H9 (cell line): ENCODE results near the gene GAREM1. TPM values are rescaled to one million over a fixed set of nuclear protein-coding genes. Genes with fewer than 3 reads are reported as not detected.

ENCODE experiments used
- DNase-seq: peaks from one replicate; pipeline ENCODE4 v3.0.0-alpha.2; 2017
- H2AFZ ChIP-seq: one replicate; pipeline ENCODE4 v1.6.1; 2013; ENCODE audit warnings: mild to moderate bottlenecking, low read length, control low read depth, moderate library complexity
- H2AK5ac ChIP-seq: 2 replicates; pipeline ENCODE4 v1.6.1; 2013; ENCODE audit warnings: low read length, control low read depth, mixed read lengths; ENCODE audit not compliant: insufficient read length
- H2BK120ac ChIP-seq: one replicate; pipeline ENCODE4 v1.6.1; 2013; ENCODE audit warnings: low read depth, mild to moderate bottlenecking, low read length, control low read depth, inconsistent platforms; ENCODE audit not compliant: poor library complexity, severe bottlenecking
- H2BK12ac ChIP-seq: 2 replicates; pipeline ENCODE4 v1.6.1; 2013; ENCODE audit warnings: low read length, control low read depth, mixed read lengths, low read depth; ENCODE audit not compliant: insufficient read length
- H2BK15ac ChIP-seq: 2 replicates; pipeline ENCODE4 v1.6.1; 2013; ENCODE audit warnings: low read depth, low read length, control low read depth
- H2BK20ac ChIP-seq: one replicate; pipeline ENCODE4 v1.6.1; 2013; ENCODE audit warnings: low read depth, mild to moderate bottlenecking, low read length, control low read depth, inconsistent platforms; ENCODE audit not compliant: poor library complexity, severe bottlenecking
- H2BK5ac ChIP-seq: 2 replicates; pipeline ENCODE4 v1.6.1; 2013; ENCODE audit warnings: low read length, control low read depth, mixed read lengths; ENCODE audit not compliant: insufficient read length
- H3K14ac ChIP-seq: 2 replicates; pipeline ENCODE4 v1.6.1; 2013; ENCODE audit warnings: low read length, control low read depth; ENCODE audit not compliant: insufficient read depth
- H3K18ac ChIP-seq: 2 replicates; pipeline ENCODE4 v1.6.1; 2013; ENCODE audit warnings: low read depth, mild to moderate bottlenecking, mixed read lengths, low read length, control low read depth; ENCODE audit not compliant: insufficient read length
- H3K23ac ChIP-seq: 2 replicates; pipeline ENCODE4 v1.6.1; 2013; ENCODE audit warnings: low read length, control low read depth, mixed read lengths, low read depth; ENCODE audit not compliant: insufficient read length
- H3K23me2 ChIP-seq: 2 replicates; pipeline ENCODE4 v1.6.1; 2013; ENCODE audit warnings: low read depth, mild to moderate bottlenecking, mixed read lengths, low read length, control low read depth; ENCODE audit not compliant: insufficient read length, poor library complexity, severe bottlenecking
- H3K27ac ChIP-seq: 2 replicates; pipeline ENCODE4 v1.5.1; 2013; ENCODE audit warnings: low read length, control low read depth, mixed read lengths, low read depth; ENCODE audit not compliant: insufficient read length
- H3K27me3 ChIP-seq: 2 replicates; pipeline ENCODE4 v1.6.1; 2013; ENCODE audit warnings: low read length, control low read depth, inconsistent platforms; ENCODE audit not compliant: insufficient read depth
- H3K4ac ChIP-seq: 2 replicates; pipeline ENCODE4 v1.6.1; 2013; ENCODE audit warnings: low read depth, mild to moderate bottlenecking, control low read depth, inconsistent platforms, low read length, moderate library complexity
- H3K4me1 ChIP-seq: 2 replicates; pipeline ENCODE4 v1.6.1; 2013; ENCODE audit warnings: low read length, control low read depth, inconsistent platforms; ENCODE audit not compliant: insufficient read depth
- H3K4me2 ChIP-seq: 2 replicates; pipeline ENCODE4 v1.6.1; 2013; ENCODE audit warnings: low read length, control low read depth, mixed read lengths; ENCODE audit not compliant: insufficient read length, insufficient read depth
- H3K56ac ChIP-seq: 2 replicates; pipeline ENCODE4 v1.6.1; 2013; ENCODE audit warnings: low read depth, mild to moderate bottlenecking, mixed read lengths, low read length, control low read depth; ENCODE audit not compliant: insufficient read length
- H3K79me1 ChIP-seq: 2 replicates; pipeline ENCODE4 v1.6.1; 2013; ENCODE audit warnings: low read depth, mild to moderate bottlenecking, moderate library complexity, low read length, control low read depth, inconsistent platforms; ENCODE audit not compliant: insufficient read depth, poor library complexity, severe bottlenecking
- H3K79me2 ChIP-seq: 2 replicates; pipeline ENCODE4 v1.6.1; 2013; ENCODE audit warnings: low read length, control low read depth, inconsistent platforms; ENCODE audit not compliant: insufficient read depth
- H3K9ac ChIP-seq: 2 replicates; pipeline ENCODE4 v1.6.1; 2013; ENCODE audit warnings: low read length, control low read depth, mixed read lengths; ENCODE audit not compliant: insufficient read length; ENCODE audit errors: extremely low read depth
- H3K9me3 ChIP-seq: one replicate; pipeline ENCODE4 v1.6.1; 2013; ENCODE audit warnings: low read depth, low read length, inconsistent platforms; ENCODE audit not compliant: control insufficient read depth
- H3T11ph ChIP-seq: one replicate; pipeline ENCODE4 v1.6.1; 2013; ENCODE audit warnings: mild to moderate bottlenecking, low read length, control low read depth, inconsistent platforms
- H4K20me1 ChIP-seq: one replicate; pipeline ENCODE4 v1.6.1; 2013; ENCODE audit not compliant: control insufficient read depth, insufficient read length, insufficient read depth
- H4K5ac ChIP-seq: 2 replicates; pipeline ENCODE4 v1.6.1; 2013; ENCODE audit warnings: low read depth, mild to moderate bottlenecking, mixed read lengths, low read length, control low read depth; ENCODE audit not compliant: insufficient read length
- H4K8ac ChIP-seq: replicated peaks from 2 replicates; pipeline ENCODE4 v1.6.1; 2013; ENCODE audit warnings: low read length, control low read depth, mixed read lengths, low read depth; ENCODE audit not compliant: insufficient read length
- H4K91ac ChIP-seq: 2 replicates; pipeline ENCODE4 v1.6.1; 2013; ENCODE audit warnings: low read depth, mild to moderate bottlenecking, moderate library complexity, mixed read lengths, low read length, control low read depth; ENCODE audit not compliant: insufficient read length
- H3K27ac Mint-ChIP-seq, 3 experiments: 2 replicates in 2 of 3; 3 replicates in 1 of 3; pipeline ENCODE4 v1.8.0; 2020 to 2021; ENCODE audit warnings: mixed read lengths in 3 of 3, mild to moderate bottlenecking in 1 of 3, moderate library complexity in 1 of 3
- H3K27me3 Mint-ChIP-seq: 2 replicates; pipeline ENCODE4 v1.8.0; 2021; ENCODE audit warnings: low read depth, mild to moderate bottlenecking, moderate library complexity, mixed read lengths
- H3K36me3 Mint-ChIP-seq, 3 experiments: 2 replicates in 2 of 3; 3 replicates in 1 of 3; pipeline ENCODE4 v1.8.0; 2020 to 2021; ENCODE audit warnings: low read depth in 3 of 3, mixed read lengths in 3 of 3; ENCODE audit not compliant: insufficient read depth in 1 of 3
- H3K4me1 Mint-ChIP-seq, 2 experiments: 2 replicates each; pipeline ENCODE4 v1.8.0; 2020; ENCODE audit warnings: mixed read lengths in 2 of 2
- H3K4me3 Mint-ChIP-seq, 2 experiments: 2 replicates in 1 of 2; 3 replicates in 1 of 2; pipeline ENCODE4 v1.8.0; 2020 to 2021; ENCODE audit warnings: mild to moderate bottlenecking in 2 of 2, mixed read lengths in 2 of 2, moderate library complexity in 1 of 2
- H3K9me3 Mint-ChIP-seq, 2 experiments: 2 replicates in 1 of 2; 3 replicates in 1 of 2; pipeline ENCODE4 v1.8.0; 2020; ENCODE audit warnings: mild to moderate bottlenecking in 2 of 2, mixed read lengths in 2 of 2, moderate library complexity in 1 of 2
- WGBS: extraction: QIAGEN DNeasy Blood & Tissue Kit; methylation state at CpG from one replicate; pipeline ENCODE4 v1.1.7; 2013; ENCODE audit warnings: missing lambda C conversion rate, low lambda C conversion rate, mixed read lengths; ENCODE audit not compliant: insufficient read length; ENCODE audit errors: extremely low coverage; 5-methylcytosine and 5-hydroxymethylcytosine counted together
- total RNA-seq: library from RNA; stranded (reverse); gene quantifications from 2 replicates; pipeline ENCODE4 v1.2.1, GENCODE V29; 2021
- TF ChIP-seq, protein P1 (sequence below): fragments of 200-600 bp; sonication (generic); conservative IDR thresholded peaks from 3 replicates; pipeline ENCODE4 v1.8.0; 2021; ENCODE audit warnings: antibody characterized with exemption, mild to moderate bottlenecking

Gene GAREM1
- total RNA-seq, 1 experiment from 2014 or later, result 4.4 TPM

DNA sequence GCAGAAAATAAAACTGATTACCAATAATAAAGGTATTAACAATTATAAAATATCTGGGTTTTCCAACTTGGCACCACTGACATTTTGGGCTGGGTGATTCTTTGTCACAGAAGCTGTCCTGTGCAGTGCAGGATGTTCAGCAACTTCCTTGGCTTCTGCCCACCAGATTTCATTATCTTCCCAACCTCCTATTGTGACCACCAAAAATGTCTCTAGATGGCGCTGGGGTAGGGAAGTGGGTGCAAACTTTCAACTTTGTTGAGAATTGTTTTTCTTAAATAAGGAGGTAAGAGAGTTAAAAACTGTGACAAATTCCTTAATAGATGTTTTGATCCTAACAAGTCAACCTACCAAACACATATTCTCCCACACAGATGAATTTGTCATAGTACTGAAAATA lies 90.1 kb downstream of the GAREM1 start:
- Histone ChIP-seq H2AFZ (no peak overlapping the region), H3K23ac (no peak overlapping the region), H3K9me3 (no peaks in the 10 kb centered on the region), H3K18ac (no peak overlapping the region), H2AK5ac (no peak overlapping the region), H3K4ac (no peak overlapping the region), H4K20me1 (no peaks in the 10 kb centered on the region), H2BK12ac (no peak overlapping the region), H3K79me1 (no peaks in the 10 kb centered on the region), H3K4me1 (no peaks in the 10 kb centered on the region), H4K8ac (no peak overlapping the region), H3K14ac (no peak overlapping the region), H3K56ac (no peak overlapping the region), H4K91ac (no peak overlapping the region), H3K27ac (no peak overlapping the region), H3K4me2 (no peak overlapping the region), H2BK5ac (no peak overlapping the region), H3T11ph (no peak overlapping the region), H3K23me2 (no peaks in the 10 kb centered on the region), H3K79me2 (no peaks in the 10 kb centered on the region), H2BK15ac (no peak overlapping the region), H3K27me3 (no peaks in the 10 kb centered on the region), H2BK20ac (no peak overlapping the region), H2BK120ac (no peak overlapping the region), H3K9ac (no peak overlapping the region), H4K5ac (no peak overlapping the region)
- TF ChIP-seq, protein P1, sequence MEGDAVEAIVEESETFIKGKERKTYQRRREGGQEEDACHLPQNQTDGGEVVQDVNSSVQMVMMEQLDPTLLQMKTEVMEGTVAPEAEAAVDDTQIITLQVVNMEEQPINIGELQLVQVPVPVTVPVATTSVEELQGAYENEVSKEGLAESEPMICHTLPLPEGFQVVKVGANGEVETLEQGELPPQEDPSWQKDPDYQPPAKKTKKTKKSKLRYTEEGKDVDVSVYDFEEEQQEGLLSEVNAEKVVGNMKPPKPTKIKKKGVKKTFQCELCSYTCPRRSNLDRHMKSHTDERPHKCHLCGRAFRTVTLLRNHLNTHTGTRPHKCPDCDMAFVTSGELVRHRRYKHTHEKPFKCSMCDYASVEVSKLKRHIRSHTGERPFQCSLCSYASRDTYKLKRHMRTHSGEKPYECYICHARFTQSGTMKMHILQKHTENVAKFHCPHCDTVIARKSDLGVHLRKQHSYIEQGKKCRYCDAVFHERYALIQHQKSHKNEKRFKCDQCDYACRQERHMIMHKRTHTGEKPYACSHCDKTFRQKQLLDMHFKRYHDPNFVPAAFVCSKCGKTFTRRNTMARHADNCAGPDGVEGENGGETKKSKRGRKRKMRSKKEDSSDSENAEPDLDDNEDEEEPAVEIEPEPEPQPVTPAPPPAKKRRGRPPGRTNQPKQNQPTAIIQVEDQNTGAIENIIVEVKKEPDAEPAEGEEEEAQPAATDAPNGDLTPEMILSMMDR, result peak; percentile 30; the same call in 1 of the 3 replicates
- no peaks in the 10 kb centered on the region for H3K27me3 Mint-ChIP-seq
- H3K27ac Mint-ChIP-seq, result peak overlapping the region in 1 of 3 experiments; percentile 65; a peak in 1 of 7 replicates
- WGBS, result no CpG with 5 or more reads among the region's 1 CpG
- DNase-seq, result no peak
- no peaks in the 10 kb centered on the region for H3K9me3 Mint-ChIP-seq
- no peaks in the 10 kb centered on the region; a peak in 1 of 7 replicates for H3K36me3 Mint-ChIP-seq
- no peak overlapping the region for H3K4me3 Mint-ChIP-seq
- peaks cover 0 to 7% of the 10 kb centered on the region in 2 experiments; a peak in 2 of 4 replicates for H3K4me1 Mint-ChIP-seq
